ENCODE measurements around the gene FIG4. TPM values are rescaled to one million over a fixed set of nuclear protein-coding genes. Genes with fewer than 3 reads are reported as not detected.

FIG4 gene
- total RNA-seq, 1 experiment from 2014 or later: 15.7 TPM

GRCh38 chr6:109762769-109763441 lies 71.8 kb downstream of the FIG4 start:
- POLR2A ChIA-PET: no interaction called here
- BruUV-seq (replicated peaks): no TSS peak
- no peaks in the 10 kb centered on the region for H4K20me1 ChIP-seq (ENCODE audit: insufficient read depth)

More at GRCh38 chr6:109762769-109763441, 71.8 kb downstream of the FIG4 start:
- no peak for DNase-seq (ENCODE audit: low read depth, low spot score)
- Histone ChIP-seq H3K4me1 (ENCODE audit: control insufficient read depth in 1 of 2, insufficient read depth in 2 of 2, low read length in 2 of 2) (no peaks in the 10 kb centered on the region), H3K9me2 (ENCODE audit: insufficient read depth) (no peaks in the 10 kb centered on the region), H3K4me3 (replicated peaks in 1 of 2; ENCODE audit: low read depth in 1 of 2, low read length in 2 of 2) (no peak overlapping the region), H3K9me3 (ENCODE audit: control insufficient read depth in 1 of 2, insufficient read depth in 1 of 2, low read depth in 1 of 2, low read length in 2 of 2) (no peaks in the 10 kb centered on the region), H3K9ac (ENCODE audit: low read length) (no peak overlapping the region), H3K4me2 (ENCODE audit: low read length) (no peak overlapping the region), H3K79me2 (ENCODE audit: insufficient read depth, low read length) (no peaks in the 10 kb centered on the region), H3K36me3 (ENCODE audit: control insufficient read depth in 1 of 2, insufficient read depth in 2 of 2, low read length in 2 of 2) (no peaks in the 10 kb centered on the region), H3K27me3 (ENCODE audit: insufficient read depth, low read length) (no peaks in the 10 kb centered on the region), H3K27ac (ENCODE audit: low read depth, low read length) (no peak overlapping the region), H2AFZ (ENCODE audit: low read depth, low read length, poor library complexity, severe bottlenecking) (no peak overlapping the region)
- no peak for ATAC-seq
- ChIA-PET RAD21 (ENCODE audit: low non-redundant PET in 1 of 2, low total read pairs in 2 of 2, uncharacterized antibody in 2 of 2, unreplicated experiment in 2 of 2) (no interaction called here), CTCF (no interaction called here)
- intact Hi-C loops (cut with micrococcal nuclease): no loop called here
- no peak for TF ChIP-seq REST (IDR thresholded peaks at IDR 0.05; ENCODE audit: low read depth)
- TF ChIP-seq SIN3A (IDR thresholded peaks at IDR 0.05; ENCODE audit: low read depth): no peak
- TF ChIP-seq ELF1 (IDR thresholded peaks at IDR 0.05; ENCODE audit: borderline replicate concordance, low read depth): no peak
- no peak for TF ChIP-seq JUND (IDR thresholded peaks at IDR 0.05)
- no peak for TF ChIP-seq SRF (IDR thresholded peaks at IDR 0.05; ENCODE audit: low read depth)
- no peak for TF ChIP-seq ATF3 (IDR thresholded peaks at IDR 0.05)
- TF ChIP-seq POLR2A (IDR thresholded peaks at IDR 0.05; ENCODE audit: borderline replicate concordance, extremely low read depth, insufficient read depth, insufficient read length): no peak
- TF ChIP-seq MAX (IDR thresholded peaks at IDR 0.05): no peak

Data from HCT116 (cell line).